WERI-Rb-1 (cell line): ENCODE data around the gene RHBDF2.
"Not testable (repeated sequence)": the region's sequence is repeated elsewhere in the genome, so short reads cannot be mapped to it uniquely, and the experiment has no call there.

Experiments used
- DNase-seq: peaks from one replicate; pipeline ENCODE4 v3.0.0-alpha.2; 2020
- H3K27ac ChIP-seq: fragments of 250-450 bp; sonication (Bioruptor Pico); 2 replicates; pipeline ENCODE4 v1.5.1; 2020; ENCODE audit warnings: mild to moderate bottlenecking, moderate library complexity
- H3K27me3 ChIP-seq: fragments of 250-450 bp; sonication (Bioruptor Pico); 2 replicates; pipeline ENCODE4 v1.5.1; 2021; ENCODE audit warnings: mild to moderate bottlenecking, low read depth, moderate library complexity; ENCODE audit not compliant: insufficient read depth, severe bottlenecking
- H3K36me3 ChIP-seq: fragments of 250-450 bp; sonication (Bioruptor Pico); 2 replicates; pipeline ENCODE4 v1.5.1; 2020; ENCODE audit warnings: mild to moderate bottlenecking, moderate library complexity
- H3K4me3 ChIP-seq: 2 replicates; pipeline ENCODE4 v1.5.1; 2011; ENCODE audit warnings: low read depth, mild to moderate bottlenecking, control low read depth, low read length
- H3K9me3 ChIP-seq: fragments of 250-450 bp; sonication (Bioruptor Pico); 2 replicates; pipeline ENCODE4 v1.5.1; 2021; ENCODE audit warnings: mild to moderate bottlenecking, moderate library complexity; ENCODE audit not compliant: severe bottlenecking
- TF ChIP-seq, protein P1 (sequence below): IDR thresholded peaks from 2 replicates; pipeline ENCODE4 v1.5.1; 2011; ENCODE audit warnings: low read depth, mild to moderate bottlenecking, control low read depth, inconsistent platforms, low read length

RHBDF2 gene

GRCh38 chr17:76528156-76528527, 26.9 kb upstream of the RHBDF2 start:
- Histone ChIP-seq H3K36me3 (no peaks in the 10 kb centered on the region), H3K27ac (no peak overlapping the region), H3K27me3 (no peaks in the 10 kb centered on the region), H3K4me3 (no peak overlapping the region), H3K9me3 (no peaks in the 10 kb centered on the region)
- TF ChIP-seq, protein P1, sequence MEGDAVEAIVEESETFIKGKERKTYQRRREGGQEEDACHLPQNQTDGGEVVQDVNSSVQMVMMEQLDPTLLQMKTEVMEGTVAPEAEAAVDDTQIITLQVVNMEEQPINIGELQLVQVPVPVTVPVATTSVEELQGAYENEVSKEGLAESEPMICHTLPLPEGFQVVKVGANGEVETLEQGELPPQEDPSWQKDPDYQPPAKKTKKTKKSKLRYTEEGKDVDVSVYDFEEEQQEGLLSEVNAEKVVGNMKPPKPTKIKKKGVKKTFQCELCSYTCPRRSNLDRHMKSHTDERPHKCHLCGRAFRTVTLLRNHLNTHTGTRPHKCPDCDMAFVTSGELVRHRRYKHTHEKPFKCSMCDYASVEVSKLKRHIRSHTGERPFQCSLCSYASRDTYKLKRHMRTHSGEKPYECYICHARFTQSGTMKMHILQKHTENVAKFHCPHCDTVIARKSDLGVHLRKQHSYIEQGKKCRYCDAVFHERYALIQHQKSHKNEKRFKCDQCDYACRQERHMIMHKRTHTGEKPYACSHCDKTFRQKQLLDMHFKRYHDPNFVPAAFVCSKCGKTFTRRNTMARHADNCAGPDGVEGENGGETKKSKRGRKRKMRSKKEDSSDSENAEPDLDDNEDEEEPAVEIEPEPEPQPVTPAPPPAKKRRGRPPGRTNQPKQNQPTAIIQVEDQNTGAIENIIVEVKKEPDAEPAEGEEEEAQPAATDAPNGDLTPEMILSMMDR: no peak
- no peak for DNase-seq

GRCh38 chr17:76527430-76528111, 26.3 kb upstream of the RHBDF2 start:
- no peak overlapping the region for H3K4me3 ChIP-seq
- TF ChIP-seq, protein P1: no peak
- no peaks in the 10 kb centered on the region for H3K27me3 ChIP-seq
- no peak for DNase-seq
- no peaks in the 10 kb centered on the region for H3K9me3 ChIP-seq
- no peak overlapping the region for H3K27ac ChIP-seq
- H3K36me3 ChIP-seq: no peaks in the 10 kb centered on the region

DNA sequence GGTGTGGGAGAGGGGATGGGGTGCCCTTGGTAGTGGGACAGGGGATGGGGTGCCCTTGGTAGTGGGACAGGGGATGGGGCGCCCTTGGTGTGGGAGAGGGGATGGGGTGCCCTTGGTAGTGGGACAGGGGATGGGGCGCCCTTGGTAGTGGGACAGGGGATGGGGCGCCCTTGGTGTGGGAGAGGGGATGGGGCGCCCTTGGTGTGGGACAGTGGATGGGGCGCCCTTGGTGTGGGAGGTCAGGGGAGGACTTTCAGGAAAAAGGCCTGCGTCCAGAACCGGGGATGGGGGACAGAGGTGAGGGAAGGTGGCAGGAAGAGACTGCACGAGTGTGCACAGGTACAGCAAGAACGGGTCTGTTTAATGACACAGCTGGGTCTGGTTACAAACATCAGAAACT, 25.8 kb upstream of the RHBDF2 start:
- DNase-seq, H3K27ac ChIP-seq, H3K4me3 ChIP-seq, H3K36me3 ChIP-seq, H3K9me3 ChIP-seq, H3K27me3 ChIP-seq: not testable (repeated sequence)

- H3K4me3 ChIP-seq, H3K27me3 ChIP-seq, H3K9me3 ChIP-seq, DNase-seq, H3K36me3 ChIP-seq: not testable (repeated sequence)
- peak overlapping the region; percentile 54; the same call in 1 of the 2 replicates for H3K27ac ChIP-seq
Measured at GRCh38 chr17:76525513-76525833, 24.2 kb upstream of the RHBDF2 start.

DNA sequence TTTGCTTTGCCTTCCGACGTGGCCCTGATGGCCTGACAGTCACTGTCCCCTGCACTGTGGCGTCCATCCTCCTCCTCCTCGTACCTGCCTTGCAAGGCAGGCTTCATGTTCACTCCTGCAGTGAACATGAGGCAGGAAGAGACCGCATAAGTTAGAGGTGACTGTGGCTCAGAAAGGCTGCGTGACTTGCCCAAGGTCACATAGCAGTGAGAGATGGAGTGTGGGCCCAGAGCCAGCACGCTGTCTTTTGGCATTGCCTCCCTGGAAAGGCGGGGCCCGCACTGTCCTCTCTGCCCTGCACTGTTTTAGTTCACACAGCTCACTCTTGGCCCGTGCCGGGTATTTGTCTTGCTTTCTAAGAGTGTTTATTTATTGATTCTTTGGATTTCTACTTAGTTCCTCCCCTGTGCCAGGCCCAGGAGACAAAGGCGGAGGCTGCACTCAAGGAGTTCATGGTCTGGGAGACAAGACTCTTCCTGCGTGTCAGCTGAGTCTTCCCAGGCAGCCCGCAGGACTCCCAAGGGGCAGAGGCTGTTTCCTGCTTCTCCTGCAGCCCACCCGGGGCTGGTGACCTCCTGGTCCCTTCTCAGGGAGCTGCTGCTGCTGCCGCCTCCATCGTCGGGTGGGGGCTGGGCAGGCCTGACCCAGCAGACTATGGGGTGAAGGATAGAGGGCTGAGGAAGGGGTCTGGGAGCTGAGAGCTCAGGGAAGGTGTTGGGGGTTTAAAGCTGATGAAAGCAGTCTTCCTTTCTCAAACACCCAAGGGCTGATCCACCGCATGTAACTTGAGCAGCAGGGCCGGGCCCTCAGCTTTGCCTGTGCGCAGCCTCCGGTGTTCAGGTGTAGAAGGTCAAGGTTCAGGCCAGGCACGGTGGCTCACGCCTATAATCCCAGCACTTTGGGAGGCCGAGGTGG, 23.6 kb upstream of the RHBDF2 start:
- TF ChIP-seq, protein P1: no peak
- no peaks in the 10 kb centered on the region for H3K36me3 ChIP-seq
- peak overlapping the region; percentile 54 for H3K27ac ChIP-seq
- DNase-seq: no peak
- H3K9me3 ChIP-seq: no peaks in the 10 kb centered on the region
- no peaks in the 10 kb centered on the region for H3K27me3 ChIP-seq
- no peak overlapping the region for H3K4me3 ChIP-seq

- DNase-seq: peak; percentile 86
Measured at GRCh38 chr17:76523084-76524037, 22.1 kb upstream of the RHBDF2 start.

GRCh38 chr17:76521683-76522082, 20.5 kb upstream of the RHBDF2 start:
- not testable (repeated sequence) for H3K27me3 ChIP-seq, H3K9me3 ChIP-seq, DNase-seq, H3K36me3 ChIP-seq, H3K27ac ChIP-seq, H3K4me3 ChIP-seq

More at GRCh38 chr17:76523084-76524037, 22.1 kb upstream of the RHBDF2 start:
- TF ChIP-seq, protein P1: peak; percentile 100
- no peak overlapping the region; the same call in 1 of the 2 replicates for H3K27ac ChIP-seq
- H3K36me3 ChIP-seq: no peaks in the 10 kb centered on the region
- H3K4me3 ChIP-seq: no peak overlapping the region
- H3K9me3 ChIP-seq: no peaks in the 10 kb centered on the region
- H3K27me3 ChIP-seq: no peaks in the 10 kb centered on the region
